Natural killer cell (primary cell): ENCODE results near the gene MARK3. TPM values are rescaled to one million over a fixed set of nuclear protein-coding genes. Genes with fewer than 3 reads are reported as not detected.

ENCODE experiments used
- ATAC-seq, 3 donors: fragments of 150-1000 bp in 2 of 3; fragments of 200-7000 bp in 1 of 3; cut with Tn5 transposase; 1 replicate in 1 of 3; 2 replicates in 2 of 3; pipeline ENCODE4 v1.10.0; 2021; ENCODE audit warnings: mild to moderate bottlenecking in 2 of 3, moderate library complexity in 2 of 3
- DNase-seq, 2 donors: peaks; one replicate each; pipeline versions ENCODE4 v3.0.0 to v3.0.0-alpha.2; 2013 to 2021; ENCODE audit warnings: mixed read lengths in 1 of 2
- H3K27ac ChIP-seq: one replicate; pipeline ENCODE4 v1.5.1; 2013; ENCODE audit warnings: mild to moderate bottlenecking, low read length
- H3K27me3 ChIP-seq: one replicate; pipeline ENCODE4 v1.6.1; 2013; ENCODE audit warnings: low read length; ENCODE audit not compliant: control insufficient read depth, insufficient read depth
- H3K36me3 ChIP-seq: one replicate; pipeline ENCODE4 v1.6.1; 2013; ENCODE audit warnings: low read length; ENCODE audit not compliant: control insufficient read depth, insufficient read depth
- H3K4me1 ChIP-seq: one replicate; pipeline ENCODE4 v1.6.1; 2013; ENCODE audit warnings: low read length; ENCODE audit not compliant: control insufficient read depth, insufficient read depth
- H3K4me3 ChIP-seq: one replicate; pipeline ENCODE4 v1.5.1; 2013; ENCODE audit warnings: low read length
- H3K9me3 ChIP-seq: one replicate; pipeline ENCODE4 v1.6.1; 2013; ENCODE audit warnings: low read length; ENCODE audit not compliant: control insufficient read depth, insufficient read depth
- H3K27ac Mint-ChIP-seq, 2 donors: one replicate each; pipeline ENCODE4 v1.8.0; 2022; ENCODE audit warnings: mild to moderate bottlenecking in 2 of 2, mixed read lengths in 2 of 2, moderate library complexity in 1 of 2
- H3K27me3 Mint-ChIP-seq, 2 donors: one replicate each; pipeline ENCODE4 v1.8.0; 2022; ENCODE audit warnings: low read depth in 2 of 2, mixed read lengths in 2 of 2
- H3K36me3 Mint-ChIP-seq: one replicate; pipeline ENCODE4 v1.8.0; 2022; ENCODE audit warnings: mixed read lengths
- H3K4me1 Mint-ChIP-seq, 2 donors: one replicate each; pipeline ENCODE4 v1.8.0; 2022; ENCODE audit warnings: mixed read lengths in 2 of 2
- H3K4me3 Mint-ChIP-seq: one replicate; pipeline ENCODE4 v1.8.0; 2022; ENCODE audit warnings: mild to moderate bottlenecking, moderate library complexity, mixed read lengths
- H3K9me3 Mint-ChIP-seq, 2 donors: one replicate each; pipeline ENCODE4 v1.8.0; 2022; ENCODE audit warnings: mixed read lengths in 2 of 2
- CTCF ChIP-seq: fragments of 200-600 bp; IDR thresholded peaks from one replicate; pipeline ENCODE4 v1.8.0; 2022; ENCODE audit warnings: antibody characterized with exemption
- WGBS: methylation state at CpG from one replicate; pipeline ENCODE4 v1.1.7; 2013; ENCODE audit warnings: missing lambda C conversion rate; ENCODE audit not compliant: insufficient coverage; 5-methylcytosine and 5-hydroxymethylcytosine counted together
- intact Hi-C: fragments of 100-400 bp; cut with micrococcal nuclease; formaldehyde crosslinking; loops from one replicate; pipeline ENCODE4 v1.14.2; 2022
- total RNA-seq, 4 donors: library from RNA; stranded (reverse); fragments of 120-200 nt in 1 of 4; gene quantifications; one replicate each; pipeline versions ENCODE4 v1.2.3 to v1.2.4, GENCODE V29; 2013 to 2022

MARK3 gene
- total RNA-seq, 3 donors from 2014 or later (not counting 1 experiment from before 2014, with no cell fraction given) = 138 to 167 (median 152) TPM

- no peak overlapping the region for H3K27ac ChIP-seq
- ATAC-seq (peak in 1 of 3 donors; percentile 28), DNase-seq (no peak)
- H3K4me3 ChIP-seq = no peak overlapping the region
- no peaks in the 10 kb centered on the region for H3K9me3 Mint-ChIP-seq
- H3K27me3 ChIP-seq = no peaks in the 10 kb centered on the region
- intact Hi-C loops = loop anchor here (1.0 kb wide), 1 partner anchor 47 kb away; no protein-coding TSS in a partner anchor
- no peaks in the 10 kb centered on the region for H3K4me1 ChIP-seq
- WGBS = 88% methylated on average over 9 of the region's 10 CpGs
- no peak overlapping the region for H3K4me3 Mint-ChIP-seq
- H3K4me1 Mint-ChIP-seq = peaks cover 9 to 16% of the 10 kb centered on the region in 2 donors
- H3K36me3 Mint-ChIP-seq = no peaks in the 10 kb centered on the region
- no peak for TF ChIP-seq CTCF
- H3K27ac Mint-ChIP-seq = no peak overlapping the region
- peaks cover 53% of the 10 kb centered on the region for H3K36me3 ChIP-seq
- H3K27me3 Mint-ChIP-seq = no peaks in the 10 kb centered on the region
- H3K9me3 ChIP-seq = no peaks in the 10 kb centered on the region
Observed at GRCh38 chr14:103499709-103500108, 114.5 kb downstream of the MARK3 start.

GRCh38 chr14:103500148-103500990 is 115.2 kb downstream of the MARK3 start:
- 45% methylated on average over 14 of the region's 17 CpGs for WGBS
- H3K36me3 Mint-ChIP-seq = no peaks in the 10 kb centered on the region
- no peak overlapping the region for H3K4me3 Mint-ChIP-seq
- Histone ChIP-seq H3K36me3 (peaks cover 51% of the 10 kb centered on the region), H3K27me3 (no peaks in the 10 kb centered on the region), H3K27ac (no peak overlapping the region), H3K4me1 (no peaks in the 10 kb centered on the region), H3K4me3 (no peak overlapping the region), H3K9me3 (no peaks in the 10 kb centered on the region)
- H3K27me3 Mint-ChIP-seq = no peaks in the 10 kb centered on the region
- ATAC-seq = peak; percentile 88 to 94 (median 94)
- no peaks in the 10 kb centered on the region for H3K9me3 Mint-ChIP-seq
- no peak overlapping the region for H3K27ac Mint-ChIP-seq
- peaks cover 14 to 21% of the 10 kb centered on the region in 2 donors for H3K4me1 Mint-ChIP-seq
- DNase-seq = peak; percentile 76 to 87
- intact Hi-C loops = loop anchor here (1.0 kb wide), 1 partner anchor 46 kb away; no protein-coding TSS in a partner anchor
- TF ChIP-seq CTCF = peak; percentile 94

GRCh38 chr14:103501041-103501870 is 116.0 kb downstream of the MARK3 start:
- Mint-ChIP-seq H3K36me3 (no peaks in the 10 kb centered on the region), H3K4me1 (peaks cover 14 to 24% of the 10 kb centered on the region in 2 donors), H3K4me3 (no peak overlapping the region), H3K27me3 (no peaks in the 10 kb centered on the region), H3K27ac (peak overlapping the region in 1 of 2 donors; percentile 46), H3K9me3 (no peaks in the 10 kb centered on the region)
- intact Hi-C loops = no loop called here
- Histone ChIP-seq H3K36me3 (peaks cover 51% of the 10 kb centered on the region), H3K4me3 (no peak overlapping the region), H3K4me1 (no peaks in the 10 kb centered on the region), H3K27ac (no peak overlapping the region), H3K9me3 (no peaks in the 10 kb centered on the region), H3K27me3 (no peaks in the 10 kb centered on the region)
- ATAC-seq (no peak), DNase-seq (no peak)
- no peak for TF ChIP-seq CTCF
- 86% methylated on average over 10 of the region's 11 CpGs for WGBS
